Ascending aorta (tissue), 2 donors: ENCODE results near the gene RALGAPB. TPM values are rescaled to one million over a fixed set of nuclear protein-coding genes. Genes with fewer than 3 reads are reported as not detected.

Source experiments
- DNase-seq, 2 donors: peaks; one replicate each; pipeline ENCODE4 v3.0.0-alpha.2; 2019; ENCODE audit warnings: low spot score in 2 of 2
- H3K27ac ChIP-seq, 2 donors: fragments of 200-600 bp; sonication (generic); one replicate each; pipeline ENCODE4 v1.5.1; 2016 to 2017; ENCODE audit warnings: mild to moderate bottlenecking in 1 of 2
- H3K27me3 ChIP-seq: fragments of 200-600 bp; sonication (generic); one replicate; pipeline ENCODE4 v1.5.1; 2017
- H3K36me3 ChIP-seq, 2 donors: fragments of 200-600 bp; sonication (generic); one replicate each; pipeline ENCODE4 v1.5.1; 2016
- H3K4me1 ChIP-seq, 2 donors: fragments of 200-600 bp; sonication (generic); one replicate each; pipeline ENCODE4 v1.5.1; 2016 to 2017; ENCODE audit warnings: mild to moderate bottlenecking in 1 of 2
- H3K4me3 ChIP-seq, 2 donors: fragments of 200-600 bp; sonication (generic); one replicate each; pipeline ENCODE4 v1.5.1; 2016 to 2017; ENCODE audit warnings: mild to moderate bottlenecking in 1 of 2
- H3K9me3 ChIP-seq, 2 donors: fragments of 200-600 bp; sonication (generic); one replicate each; pipeline ENCODE4 v1.5.1; 2016
- intact Hi-C: fragments of 100-400 bp; cut with DNase I; formaldehyde crosslinking; loops from one replicate; pipeline ENCODE4 v1.15.1; 2023
- total RNA-seq: library from RNA; depleted of rRNA; stranded (reverse); fragments of >200 nt; gene quantifications from one replicate; pipeline ENCODE4 v1.1.0, GENCODE V29; 2016
- TF ChIP-seq, protein P1 (sequence below), 3 experiments: fragments of 200-600 bp in 2 of 3; fragments of 450-650 bp in 1 of 3; sonication (generic) in 2 of 3; IDR thresholded peaks; one replicate each; pipeline ENCODE4 v1.5.1; 2016 to 2019; ENCODE audit warnings: antibody characterized with exemption in 3 of 3, mild to moderate bottlenecking in 1 of 3, moderate library complexity in 1 of 3

Gene RALGAPB
- total RNA-seq, 1 donor from 2014 or later: 19.4 TPM

DNA sequence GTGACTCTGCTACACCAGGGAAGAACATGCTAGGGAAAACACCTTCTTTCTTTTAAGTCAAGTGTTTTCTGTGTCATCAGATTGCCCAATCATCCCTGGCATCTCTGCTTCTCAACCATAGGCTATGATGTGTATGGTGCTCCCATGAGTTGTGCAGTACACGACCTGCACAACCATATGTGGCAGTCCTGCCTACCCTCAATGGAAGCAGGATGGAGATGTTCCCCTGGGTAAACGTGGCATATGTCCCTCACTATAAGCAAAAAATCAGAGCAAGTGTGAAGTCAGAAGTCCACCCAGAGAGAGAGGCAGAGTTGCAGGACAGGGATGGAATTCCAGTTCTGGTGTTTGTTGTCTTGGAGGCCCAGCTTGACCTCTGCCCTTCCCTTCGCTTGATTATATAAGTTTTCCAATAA lies 27.3 kb upstream of the RALGAPB start:
- intact Hi-C loops: no loop called here
- TF ChIP-seq, protein P1, sequence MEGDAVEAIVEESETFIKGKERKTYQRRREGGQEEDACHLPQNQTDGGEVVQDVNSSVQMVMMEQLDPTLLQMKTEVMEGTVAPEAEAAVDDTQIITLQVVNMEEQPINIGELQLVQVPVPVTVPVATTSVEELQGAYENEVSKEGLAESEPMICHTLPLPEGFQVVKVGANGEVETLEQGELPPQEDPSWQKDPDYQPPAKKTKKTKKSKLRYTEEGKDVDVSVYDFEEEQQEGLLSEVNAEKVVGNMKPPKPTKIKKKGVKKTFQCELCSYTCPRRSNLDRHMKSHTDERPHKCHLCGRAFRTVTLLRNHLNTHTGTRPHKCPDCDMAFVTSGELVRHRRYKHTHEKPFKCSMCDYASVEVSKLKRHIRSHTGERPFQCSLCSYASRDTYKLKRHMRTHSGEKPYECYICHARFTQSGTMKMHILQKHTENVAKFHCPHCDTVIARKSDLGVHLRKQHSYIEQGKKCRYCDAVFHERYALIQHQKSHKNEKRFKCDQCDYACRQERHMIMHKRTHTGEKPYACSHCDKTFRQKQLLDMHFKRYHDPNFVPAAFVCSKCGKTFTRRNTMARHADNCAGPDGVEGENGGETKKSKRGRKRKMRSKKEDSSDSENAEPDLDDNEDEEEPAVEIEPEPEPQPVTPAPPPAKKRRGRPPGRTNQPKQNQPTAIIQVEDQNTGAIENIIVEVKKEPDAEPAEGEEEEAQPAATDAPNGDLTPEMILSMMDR (IDR thresholded peaks at IDR 0.05): no peak
- no peak overlapping the region for H3K27ac ChIP-seq
- peaks cover 12 to 17% of the 10 kb centered on the region in 2 donors for H3K36me3 ChIP-seq
- H3K27me3 ChIP-seq: no peaks in the 10 kb centered on the region
- H3K4me1 ChIP-seq: peaks cover 4 to 10% of the 10 kb centered on the region in 2 donors
- no peaks in the 10 kb centered on the region for H3K9me3 ChIP-seq
- no peak for DNase-seq
- H3K4me3 ChIP-seq: no peak overlapping the region

DNA sequence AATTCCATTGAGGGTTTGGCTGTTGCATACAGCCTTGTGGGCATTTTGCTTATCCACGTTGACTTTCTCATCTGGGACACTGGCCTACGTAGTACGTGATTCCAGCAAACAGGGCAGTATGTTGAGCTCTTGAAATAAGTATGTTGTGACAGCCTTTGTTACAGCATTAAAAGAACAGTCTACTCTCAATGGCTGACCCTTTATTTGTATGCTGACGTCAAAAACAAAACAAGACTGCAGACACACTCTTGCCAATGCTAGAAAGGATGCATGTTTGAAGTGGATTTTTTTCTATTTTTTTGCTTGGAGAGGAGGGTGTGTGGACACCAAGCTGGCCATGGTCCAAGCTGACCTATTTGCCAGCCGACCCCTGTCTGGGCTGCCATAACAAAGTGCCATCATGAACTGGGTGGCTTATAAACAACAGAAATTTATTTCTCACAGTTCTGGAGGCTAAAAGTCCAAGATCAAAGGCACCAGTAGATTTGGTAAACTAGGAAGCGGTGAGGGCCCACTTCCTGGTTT lies 26.7 kb upstream of the RALGAPB start:
- DNase-seq: no peak
- Histone ChIP-seq H3K27me3 (no peaks in the 10 kb centered on the region), H3K4me1 (peaks cover 4 to 10% of the 10 kb centered on the region in 2 donors), H3K27ac (peak overlapping the region in 1 of 2 donors; percentile 83), H3K9me3 (no peaks in the 10 kb centered on the region), H3K4me3 (peak overlapping the region; percentile 91 to 97), H3K36me3 (peaks cover 17 to 21% of the 10 kb centered on the region in 2 donors)
- TF ChIP-seq, protein P1 (IDR thresholded peaks at IDR 0.05): no peak
- intact Hi-C loops: loop anchor here (1.0 kb wide), 2 partner anchors 11 to 26 kb away; partner anchors contain the start of genes RALGAPB and SNHG17

DNA sequence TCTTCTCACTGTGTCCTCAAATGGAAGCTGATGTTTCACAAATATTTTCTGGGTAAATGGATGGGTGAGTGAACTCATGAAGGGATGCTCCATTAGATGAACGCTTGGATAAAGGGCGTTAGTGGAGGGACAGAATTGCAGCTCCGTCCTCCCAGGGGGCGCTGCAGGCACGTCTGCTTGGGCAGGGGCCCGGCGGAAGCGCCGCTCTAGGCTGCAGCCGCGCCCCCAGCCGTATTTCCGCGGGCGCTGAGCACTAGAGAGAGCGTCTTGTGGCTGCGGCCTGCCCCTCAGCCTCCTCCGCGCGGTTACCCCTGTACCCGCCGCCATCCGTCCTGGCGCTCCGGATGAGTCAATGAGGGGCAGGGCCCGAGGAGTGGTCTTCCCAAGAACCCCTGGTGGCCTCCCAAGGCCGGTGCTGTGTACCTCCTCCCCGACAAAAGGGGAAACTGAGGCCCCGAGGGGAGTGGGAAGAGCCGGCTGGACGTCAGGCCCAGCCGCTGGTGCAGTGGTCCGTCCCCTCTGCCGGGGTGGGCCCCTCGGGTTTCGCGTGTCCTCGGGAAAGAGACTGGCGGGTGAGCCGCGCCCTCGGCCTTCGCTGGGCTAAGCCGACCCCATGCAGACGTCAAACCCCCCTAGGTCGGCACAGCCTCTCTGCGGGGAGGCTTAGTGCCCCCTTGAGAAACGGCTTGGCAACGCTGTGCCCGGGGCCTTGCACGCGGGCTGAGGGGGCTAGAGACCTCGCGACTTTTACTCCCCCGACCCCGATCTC lies 26.0 kb upstream of the RALGAPB start:
- peak; percentile 36 to 93 for DNase-seq
- H3K27me3 ChIP-seq: no peaks in the 10 kb centered on the region
- peaks cover 17 to 21% of the 10 kb centered on the region in 2 donors for H3K36me3 ChIP-seq
- TF ChIP-seq, protein P1 (IDR thresholded peaks at IDR 0.05): peak; percentile 88 to 98 (median 89)
- peak overlapping the region; percentile 83 to 93 for H3K27ac ChIP-seq
- no peaks in the 10 kb centered on the region for H3K9me3 ChIP-seq
- peaks cover 4 to 10% of the 10 kb centered on the region in 2 donors for H3K4me1 ChIP-seq
- intact Hi-C loops: loop anchor here (1.0 kb wide), 2 partner anchors 11 to 26 kb away; partner anchors contain the start of genes RALGAPB and SNHG17
- peak overlapping the region; percentile 91 to 97 for H3K4me3 ChIP-seq

DNA sequence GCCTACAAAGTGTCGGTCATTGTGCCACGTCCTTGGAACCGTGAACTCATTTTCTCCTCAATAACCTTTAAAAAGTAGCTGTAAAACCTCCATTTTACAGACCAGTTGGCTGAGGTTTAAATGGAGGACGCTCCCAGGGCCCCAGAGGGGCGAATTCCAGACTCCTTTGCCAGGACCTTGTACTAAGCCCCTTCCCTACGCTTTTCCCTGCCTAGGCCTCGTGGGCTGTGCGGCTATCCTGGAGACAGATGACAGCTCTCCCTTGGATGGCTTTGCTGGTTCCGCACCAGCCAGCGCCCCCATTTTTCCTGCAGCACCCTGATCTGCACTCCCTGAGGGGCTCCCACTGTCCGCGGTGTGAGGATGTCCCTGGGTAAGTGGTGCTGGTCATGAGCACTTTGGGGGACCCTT lies 25.4 kb upstream of the RALGAPB start:
- H3K27me3 ChIP-seq: no peaks in the 10 kb centered on the region
- peaks cover 4 to 10% of the 10 kb centered on the region in 2 donors for H3K4me1 ChIP-seq
- peaks cover 17 to 21% of the 10 kb centered on the region in 2 donors for H3K36me3 ChIP-seq
- DNase-seq: no peak
- intact Hi-C loops: no loop called here
- TF ChIP-seq, protein P1 (IDR thresholded peaks at IDR 0.05): no peak
- no peaks in the 10 kb centered on the region for H3K9me3 ChIP-seq
- H3K27ac ChIP-seq: peak overlapping the region; percentile 83 to 93
- peak overlapping the region; percentile 91 to 97 for H3K4me3 ChIP-seq

DNA sequence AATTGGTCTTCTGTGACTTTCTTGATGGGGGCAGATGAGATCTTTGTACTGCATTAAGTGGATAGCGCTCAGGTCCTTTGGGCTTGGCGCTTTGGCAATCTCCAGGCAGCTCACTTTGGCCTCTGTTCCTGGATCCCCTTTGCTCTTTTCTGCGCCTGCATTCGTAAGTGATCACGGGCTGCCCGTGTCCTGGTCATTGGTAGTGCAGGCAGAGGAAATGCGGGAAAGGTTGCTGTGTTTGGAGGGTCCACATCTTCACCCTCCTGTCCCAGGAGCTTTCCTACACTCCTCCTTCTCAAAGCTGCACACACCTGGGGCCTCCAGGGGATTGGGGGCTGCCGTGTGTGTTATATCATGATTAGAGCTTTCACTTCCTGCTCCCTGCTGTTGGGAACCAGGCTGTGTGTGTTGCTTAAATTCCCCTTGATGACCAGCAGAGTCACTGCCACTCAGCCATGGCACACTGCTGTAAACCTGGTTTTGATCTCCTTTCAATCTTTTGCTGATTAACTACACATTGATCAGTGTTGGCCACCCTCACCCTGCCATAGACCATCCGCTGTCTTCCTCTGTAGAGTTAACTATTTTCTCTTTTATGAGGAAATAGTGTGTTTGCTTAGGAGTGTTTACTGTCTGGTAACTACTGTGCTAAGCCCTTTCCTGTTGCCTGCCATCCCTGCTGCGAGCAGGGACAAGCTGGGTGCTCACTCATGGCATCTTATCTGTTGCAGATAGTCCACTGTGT lies 24.5 kb upstream of the RALGAPB start:
- intact Hi-C loops: no loop called here
- no peak for DNase-seq
- H3K27ac ChIP-seq: no peak overlapping the region
- H3K36me3 ChIP-seq: peaks cover 17 to 21% of the 10 kb centered on the region in 2 donors
- H3K4me1 ChIP-seq: peaks cover 4 to 10% of the 10 kb centered on the region in 2 donors
- no peaks in the 10 kb centered on the region for H3K9me3 ChIP-seq
- H3K4me3 ChIP-seq: no peak overlapping the region
- TF ChIP-seq, protein P1 (IDR thresholded peaks at IDR 0.05): no peak
- no peaks in the 10 kb centered on the region for H3K27me3 ChIP-seq
